SK-N-SH (cell line): Measurements from ENCODE around the gene ALPL. TPM values are rescaled to one million over a fixed set of nuclear protein-coding genes. Genes with fewer than 3 reads are reported as not detected.
A peak's percentile ranks its signal among the peaks of the same experiment; 100 is the strongest.

Experiments
- CTCF ChIA-PET: fragments of 300-600, 350-600 bp; formaldehyde crosslinking; extraction: SDS; loops from one replicate; lab custom pipeline; 2021; lab: Yijun Ruan, JAX
- POLR2A ChIA-PET: fragments of 350-600 bp; sonication (Branson Sonifier 250); formaldehyde crosslinking; extraction: SDS; loops from one replicate; lab custom pipeline; 2020; ENCODE audit warnings: antibody characterized with exemption, inconsistent platforms; lab: Yijun Ruan, JAX
- DNase-seq: peaks from one replicate; pipeline ENCODE4 v3.0.0; 2012
- H2AFZ ChIP-seq: fragments of 200-600 bp; sonication (generic); 2 replicates; pipeline ENCODE4 v1.8.1; 2016; ENCODE audit warnings: antibody characterized with exemption, mild to moderate bottlenecking, low read depth
- H3F3A ChIP-seq: fragments of 200-600 bp; sonication (generic); replicated peaks from 2 replicates; pipeline ENCODE3; 2016; ENCODE audit warnings: antibody characterized with exemption, mild to moderate bottlenecking; ENCODE audit not compliant: insufficient read depth
- H3K27ac ChIP-seq, 2 experiments: fragments of 200-500 bp in 1 of 2; fragments of 200-600 bp in 1 of 2; sonication (Bioruptor generic) in 1 of 2; sonication (generic), shearing (Covaris generic) in 1 of 2; 2 replicates each; pipeline versions ENCODE4 v1.5.1 to v1.6.1; 2014 to 2016; ENCODE audit warnings: low read depth in 2 of 2, inconsistent platforms in 1 of 2, low read length in 1 of 2, mild to moderate bottlenecking in 1 of 2, mixed read lengths in 1 of 2
- H3K27me3 ChIP-seq: fragments of 200-600 bp; sonication (generic), shearing (Covaris generic); 2 replicates; pipeline ENCODE4 v1.6.1; 2016; ENCODE audit warnings: mixed run types; ENCODE audit not compliant: insufficient read depth
- H3K36me3 ChIP-seq, 2 experiments: fragments of 200-500 bp in 1 of 2; fragments of 200-600 bp in 1 of 2; sonication (Bioruptor generic) in 1 of 2; sonication (generic) in 1 of 2; replicated peaks in 1 of 2; 2 replicates each; pipeline versions ENCODE3 to v1.5.1; 2014 to 2016; ENCODE audit warnings: low read length in 1 of 2, mild to moderate bottlenecking in 1 of 2; ENCODE audit not compliant: insufficient read depth in 2 of 2, control insufficient read depth in 1 of 2
- H3K4me1 ChIP-seq, 2 experiments: fragments of 200-500 bp in 1 of 2; fragments of 200-600 bp in 1 of 2; sonication (Bioruptor generic) in 1 of 2; sonication (generic), shearing (Covaris generic) in 1 of 2; 2 replicates each; pipeline versions ENCODE4 v1.5.1 to v1.6.1; 2014 to 2016; ENCODE audit warnings: low read depth in 1 of 2, low read length in 1 of 2, mixed run types in 1 of 2; ENCODE audit not compliant: insufficient read depth in 2 of 2, control insufficient read depth in 1 of 2
- H3K4me2 ChIP-seq: fragments of 200-600 bp; sonication (generic), shearing (Covaris generic); 2 replicates; pipeline ENCODE4 v1.6.1; 2017; ENCODE audit warnings: mixed run types
- H3K4me3 ChIP-seq, 2 experiments: fragments of 200-500 bp in 1 of 2; fragments of 200-600 bp in 1 of 2; sonication (Bioruptor generic) in 1 of 2; sonication (generic), shearing (Covaris generic) in 1 of 2; 2 replicates each; pipeline versions ENCODE4 v1.5.1 to v1.8.1; 2014 to 2016; ENCODE audit warnings: low read depth in 2 of 2, inconsistent platforms in 1 of 2, low read length in 1 of 2, mild to moderate bottlenecking in 1 of 2, mixed read lengths in 1 of 2, moderate library complexity in 1 of 2
- H3K79me2 ChIP-seq: fragments of 200-600 bp; sonication (generic); 2 replicates; pipeline ENCODE4 v1.8.1; 2017; ENCODE audit warnings: mild to moderate bottlenecking; ENCODE audit not compliant: insufficient read depth
- H3K9ac ChIP-seq: fragments of 200-600 bp; sonication (generic); 2 replicates; pipeline ENCODE4 v1.6.1; 2017; ENCODE audit warnings: mixed run types
- H3K9me2 ChIP-seq: fragments of 200-600 bp; sonication (generic); 2 replicates; pipeline ENCODE4 v1.6.1; 2017; ENCODE audit warnings: mixed run types
- H3K9me3 ChIP-seq: fragments of 200-600 bp; sonication (generic); 2 replicates; pipeline ENCODE4 v1.6.1; 2017; ENCODE audit warnings: mixed run types, mild to moderate bottlenecking, moderate library complexity
- H4K20me1 ChIP-seq: fragments of 200-600 bp; sonication (generic); 2 replicates; pipeline ENCODE4 v1.6.1; 2017; ENCODE audit warnings: mild to moderate bottlenecking, mixed run types; ENCODE audit not compliant: insufficient read depth
- JUND ChIP-seq: IDR thresholded peaks from 2 replicates; pipeline ENCODE4 v1.4.0; 2012
- MXI1 ChIP-seq: IDR thresholded peaks from 2 replicates; pipeline ENCODE4 v1.6.1; 2012; ENCODE audit warnings: mild to moderate bottlenecking, low read depth, low read length, improper control_type of control experiment
- POLR2AphosphoS5 ChIP-seq: IDR thresholded peaks from 2 replicates; pipeline ENCODE4 v1.6.1; 2012; ENCODE audit warnings: low read depth, low read length
- REST ChIP-seq: IDR thresholded peaks from 2 replicates; pipeline ENCODE4 v1.6.1; 2012; ENCODE audit warnings: mild to moderate bottlenecking, low read depth, low read length, moderate library complexity
- RXRA ChIP-seq: IDR thresholded peaks from 2 replicates; pipeline ENCODE4 v1.4.0; 2012; ENCODE audit warnings: low read depth, mild to moderate bottlenecking, borderline replicate concordance
- TEAD4 ChIP-seq: IDR thresholded peaks from 2 replicates; pipeline ENCODE4 v1.4.0; 2012; ENCODE audit warnings: mild to moderate bottlenecking, borderline replicate concordance; ENCODE audit not compliant: insufficient read depth
- YY1 ChIP-seq: IDR thresholded peaks from 2 replicates; pipeline ENCODE4 v1.4.0; 2012; ENCODE audit warnings: low read depth, mild to moderate bottlenecking
- WGBS: methylation state at CpG from one replicate; pipeline ENCODE4 v1.1.6; 2017; ENCODE audit warnings: low lambda C conversion rate; 5-methylcytosine and 5-hydroxymethylcytosine counted together
- polyA plus RNA-seq, 3 experiments: library from polyadenylated mRNA; depleted of rRNA; stranded (reverse); fragments of >200 nt; gene quantifications; 2 replicates each; pipeline ENCODE4 v1.2.3, GENCODE V29; 2012
- TF ChIP-seq, protein P1 (sequence below): IDR thresholded peaks from 2 replicates; pipeline ENCODE4 v1.4.0; 2012; ENCODE audit warnings: low read depth, borderline replicate concordance
- TF ChIP-seq, protein P2 (sequence below): IDR thresholded peaks from 2 replicates; pipeline ENCODE4; 2012

ALPL gene
- polyA plus RNA-seq, 1 of the 3 experiments (the other 2 are of a cell fraction), result 0.69 TPM

- DNase-seq, result no peak
- Histone ChIP-seq H3K9me2 (no peaks in the 10 kb centered on the region), H3K36me3 (no peaks in the 10 kb centered on the region), H2AFZ (no peak overlapping the region), H3K79me2 (no peaks in the 10 kb centered on the region), H3K27me3 (no peaks in the 10 kb centered on the region), H3K4me3 (no peak overlapping the region), H3F3A (no peaks in the 10 kb centered on the region), H3K27ac (peak overlapping the region in 1 of 2 experiments; percentile 95; a peak in 2 of 4 replicates), H4K20me1 (no peaks in the 10 kb centered on the region), H3K9ac (no peak overlapping the region), H3K9me3 (no peaks in the 10 kb centered on the region), H3K4me1 (peaks cover 0 to 70% of the 10 kb centered on the region in 2 experiments; a peak in 1 of 4 replicates), H3K4me2 (no peak overlapping the region)
- ChIA-PET POLR2A (no interaction called here), CTCF (interaction anchor here (1.0 to 3.0 kb wide), 5 partner anchors 7 to 257 kb away, joined by 3 to 8 read pairs (median 3); no protein-coding TSS in a partner anchor)
- 69% methylated on average over 9 of the region's 13 CpGs for WGBS
- TF ChIP-seq REST, result no peak
- no peak for TF ChIP-seq TEAD4
- no peak for TF ChIP-seq MXI1
- TF ChIP-seq RXRA, result no peak
- TF ChIP-seq YY1, result no peak
- TF ChIP-seq JUND, result no peak
- TF ChIP-seq, protein P1, sequence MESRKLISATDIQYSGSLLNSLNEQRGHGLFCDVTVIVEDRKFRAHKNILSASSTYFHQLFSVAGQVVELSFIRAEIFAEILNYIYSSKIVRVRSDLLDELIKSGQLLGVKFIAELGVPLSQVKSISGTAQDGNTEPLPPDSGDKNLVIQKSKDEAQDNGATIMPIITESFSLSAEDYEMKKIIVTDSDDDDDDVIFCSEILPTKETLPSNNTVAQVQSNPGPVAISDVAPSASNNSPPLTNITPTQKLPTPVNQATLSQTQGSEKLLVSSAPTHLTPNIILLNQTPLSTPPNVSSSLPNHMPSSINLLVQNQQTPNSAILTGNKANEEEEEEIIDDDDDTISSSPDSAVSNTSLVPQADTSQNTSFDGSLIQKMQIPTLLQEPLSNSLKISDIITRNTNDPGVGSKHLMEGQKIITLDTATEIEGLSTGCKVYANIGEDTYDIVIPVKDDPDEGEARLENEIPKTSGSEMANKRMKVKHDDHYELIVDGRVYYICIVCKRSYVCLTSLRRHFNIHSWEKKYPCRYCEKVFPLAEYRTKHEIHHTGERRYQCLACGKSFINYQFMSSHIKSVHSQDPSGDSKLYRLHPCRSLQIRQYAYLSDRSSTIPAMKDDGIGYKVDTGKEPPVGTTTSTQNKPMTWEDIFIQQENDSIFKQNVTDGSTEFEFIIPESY, result no peak
- TF ChIP-seq, protein P2, sequence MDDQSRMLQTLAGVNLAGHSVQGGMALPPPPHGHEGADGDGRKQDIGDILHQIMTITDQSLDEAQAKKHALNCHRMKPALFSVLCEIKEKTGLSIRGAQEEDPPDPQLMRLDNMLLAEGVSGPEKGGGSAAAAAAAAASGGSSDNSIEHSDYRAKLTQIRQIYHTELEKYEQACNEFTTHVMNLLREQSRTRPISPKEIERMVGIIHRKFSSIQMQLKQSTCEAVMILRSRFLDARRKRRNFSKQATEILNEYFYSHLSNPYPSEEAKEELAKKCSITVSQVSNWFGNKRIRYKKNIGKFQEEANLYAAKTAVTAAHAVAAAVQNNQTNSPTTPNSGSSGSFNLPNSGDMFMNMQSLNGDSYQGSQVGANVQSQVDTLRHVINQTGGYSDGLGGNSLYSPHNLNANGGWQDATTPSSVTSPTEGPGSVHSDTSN, result no peak
- TF ChIP-seq POLR2AphosphoS5, result no peak
These were observed 116.4 kb downstream of the ALPL start for GRCh38 chr1:21625390-21626190.
